HG02678 (cell line): Measurements from ENCODE around the gene LRTM2.

ENCODE experiments used
- ATAC-seq: cut with Tn5 transposase; IDR thresholded peaks from one replicate; pipeline ENCODE4 v1.9.1; 2021; ENCODE audit warnings: mild to moderate bottlenecking, moderate library complexity; ENCODE audit not compliant: unreplicated experiment

Gene LRTM2

DNA sequence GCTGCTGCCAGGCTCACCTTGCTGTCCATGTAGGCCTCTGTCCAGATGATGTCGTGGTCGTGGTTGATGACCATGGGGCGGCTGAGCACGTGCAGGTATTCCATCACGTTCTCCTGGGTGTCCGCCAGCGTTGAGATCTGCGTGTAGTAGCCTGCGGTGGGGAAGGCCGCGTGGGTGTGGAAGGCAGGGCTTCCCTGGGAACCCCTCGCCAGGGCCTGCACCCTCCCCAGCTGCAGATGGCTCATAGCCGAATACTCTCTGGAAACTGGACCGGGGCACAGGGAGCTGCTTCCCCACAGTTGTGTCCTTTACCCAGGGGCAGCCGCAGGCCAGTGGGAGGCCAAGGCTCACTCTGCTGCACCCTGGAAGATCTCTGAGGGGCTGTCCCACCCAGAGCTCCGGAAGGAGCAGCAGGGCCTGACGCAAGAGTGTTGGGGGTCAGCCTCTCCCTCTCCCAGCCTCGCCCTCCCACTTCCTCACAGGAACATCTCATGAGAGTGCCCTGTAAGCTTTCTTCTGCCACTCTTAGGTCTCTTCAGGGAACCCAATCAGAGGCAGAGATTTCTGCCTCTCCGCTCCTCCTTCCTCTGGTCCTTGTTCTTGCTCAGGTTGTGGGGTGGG is 62.6 kb downstream of the LRTM2 start:
- ATAC-seq = no peak

DNA sequence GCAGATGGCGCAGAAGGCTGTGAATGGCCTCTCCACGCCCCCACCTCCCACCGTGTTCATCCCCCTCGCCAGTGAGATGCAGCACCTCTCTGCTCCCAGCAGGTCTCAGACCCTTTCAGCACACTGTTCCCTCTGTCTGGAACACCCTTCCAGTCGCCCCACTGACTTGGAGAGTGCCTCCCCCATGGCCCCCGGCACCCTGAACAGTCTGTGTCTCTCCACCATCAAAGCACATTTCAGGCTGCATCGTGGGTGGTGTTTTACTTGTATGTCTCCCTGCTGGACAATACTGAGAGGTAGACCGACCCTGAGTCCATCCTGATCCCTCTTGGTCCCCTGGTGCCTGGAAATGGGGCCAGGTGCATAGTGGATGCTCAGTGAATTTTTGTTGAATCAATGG is 63.1 kb downstream of the LRTM2 start:
- ATAC-seq = no peak

GRCh38 chr12:1884651-1885050 is 64.3 kb downstream of the LRTM2 start:
- ATAC-seq = no peak

- ATAC-seq = no peak
These were observed 64.8 kb downstream of the LRTM2 start for GRCh38 chr12:1885082-1885596.

DNA sequence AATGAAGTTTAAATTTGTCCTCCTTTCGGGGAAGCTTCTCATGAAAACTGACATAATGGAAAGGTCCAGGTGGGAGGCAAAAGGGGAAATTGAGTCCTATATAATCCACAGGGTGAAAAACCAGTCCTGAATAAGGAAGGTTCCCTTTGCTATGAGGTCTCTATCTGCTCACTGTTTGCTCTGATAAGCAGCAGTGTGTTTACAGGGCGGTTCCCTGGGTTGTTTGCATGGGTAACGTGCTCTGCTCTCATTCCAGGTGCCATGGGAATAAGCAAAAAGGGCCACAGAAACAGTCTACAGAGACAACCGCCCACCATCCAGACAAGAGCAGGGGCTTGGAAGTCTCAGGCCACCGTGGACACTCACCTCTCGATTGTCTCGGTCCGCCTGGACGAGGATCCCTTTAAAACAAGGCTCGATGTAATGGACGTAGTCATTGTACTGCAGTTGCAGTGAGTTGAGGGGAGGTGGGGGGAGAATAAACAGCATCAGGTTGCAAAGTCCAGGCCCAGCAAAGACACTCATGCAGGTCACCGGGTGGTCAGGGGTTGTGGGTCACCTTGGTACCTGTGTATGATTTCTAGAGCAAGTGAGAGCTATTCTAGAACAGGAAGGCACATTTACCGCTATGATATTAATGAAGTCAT is 65.4 kb downstream of the LRTM2 start:
- no peak for ATAC-seq
